H1 (cell line): Measurements from ENCODE around the gene NFATC1. TPM values are rescaled to one million over a fixed set of nuclear protein-coding genes. Genes with fewer than 3 reads are reported as not detected.

ENCODE experiments used
- ASH2L ChIP-seq: fragments of 200-600, 300-600 bp; sonication (generic); IDR thresholded peaks from one replicate; pipeline ENCODE4 v1.7.1; 2017; ENCODE audit warnings: low read length
- JUND ChIP-seq: IDR thresholded peaks from 2 replicates; pipeline ENCODE4 v1.6.1; 2011; ENCODE audit warnings: mild to moderate bottlenecking, improper control_type of control experiment, low read length
- NANOG ChIP-seq: IDR thresholded peaks from 2 replicates; pipeline ENCODE4 v1.6.1; 2011; ENCODE audit warnings: low read length, low read depth, mild to moderate bottlenecking, inconsistent platforms; ENCODE audit not compliant: insufficient read depth, poor library complexity, severe bottlenecking
- RAD21 ChIP-seq, 2 experiments: IDR thresholded peaks in 1 of 2; conservative IDR thresholded peaks in 1 of 2; 2 replicates each; pipeline ENCODE4 v1.6.1; 2011; ENCODE audit warnings: low read depth in 2 of 2, low read length in 2 of 2, improper control_type of control experiment in 1 of 2, inconsistent platforms in 1 of 2, mild to moderate bottlenecking in 1 of 2, moderate library complexity in 1 of 2
- polyA plus RNA-seq, 7 experiments: library from polyadenylated mRNA; depleted of rRNA in 3 of 7; stranded (reverse) in 5 of 7; unstranded in 2 of 7; fragments of >200 nt in 5 of 7; fragments of 200-250 nt in 2 of 7; gene quantifications; 1 replicate in 5 of 7; 2 replicates in 1 of 7; 4 replicates in 1 of 7; pipeline versions ENCODE4 v1.2.1 to v1.2.3, GENCODE V29; 2011 to 2013; ENCODE audit warnings: missing spikeins in 2 of 7, mixed read lengths in 2 of 7
- total RNA-seq: library from RNA; stranded (reverse); fragmentation: NEBNext Ultra II Directional; extraction: Animal tissue kit (Norgen Biotek cat#: 25700); gene quantifications from 2 replicates; pipeline ENCODE4 v1.2.1, GENCODE V29; 2021

NFATC1 gene
- total and polyA plus RNA-seq, 2 of the 8 experiments (the other 6 are each of a cell fraction or from before 2014, with no cell fraction given) = 2.0 to 6.6 TPM

- no peak for TF ChIP-seq JUND
- no peak for TF ChIP-seq NANOG
- TF ChIP-seq ASH2L = no peak
- no peak for TF ChIP-seq RAD21 (IDR thresholded peaks at IDR 0.05 in 1 of 2, conservative IDR thresholded peaks at IDR 0.05 in 1 of 2; ENCODE audit: low read depth in 2 of 2, low read length in 2 of 2)
These were observed 6.0 kb upstream of the NFATC1 start (continued) for GRCh38 chr18:79389689-79390088.
